ENCODE results near the gene OGG1. TPM values are rescaled to one million over a fixed set of nuclear protein-coding genes. Genes with fewer than 3 reads are reported as not detected.
A peak's percentile ranks its signal among the peaks of the same experiment; 100 is the strongest.

Gene OGG1
- total and polyA plus RNA-seq, 9 of the 15 experiments (the other 6 are each of a cell fraction or from before 2014, with no cell fraction given), result 6.6 to 33.0 (median 24.4) TPM

DNA sequence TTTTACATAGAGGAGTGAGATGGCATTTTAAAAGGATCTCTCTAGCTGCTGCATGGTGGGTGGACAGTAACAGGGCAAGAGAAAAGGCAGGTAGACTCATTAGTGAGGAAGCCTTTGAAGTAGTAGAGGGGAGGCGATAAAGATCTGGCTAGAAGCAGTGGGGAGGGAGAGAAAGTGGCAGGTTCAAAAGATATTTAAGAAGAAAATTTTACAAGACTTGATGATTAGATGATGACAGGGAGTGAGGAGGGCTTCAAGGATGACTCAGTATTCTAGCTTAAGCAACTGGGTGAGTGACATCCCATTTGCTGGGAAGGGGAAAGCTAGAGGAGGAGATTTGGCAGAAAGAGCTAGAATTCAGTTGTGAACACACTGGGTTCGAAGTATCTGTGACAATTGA lies 22.0 kb upstream of the OGG1 start (continued):
- no peak for TF ChIP-seq HDAC3 (IDR thresholded peaks at IDR 0.05; ENCODE audit: borderline replicate concordance, partially characterized antibody)
- no peak for TF ChIP-seq SNRNP70 (optimal IDR thresholded peaks at IDR 0.05; ENCODE audit: low read depth, low read length)
- TF ChIP-seq ELF4 (CRISPR knock-in tag; IDR thresholded peaks at IDR 0.05), result no peak
- 0 out of 2 replicates have a peak, but pooled peaks have one; percentile 50 for TF ChIP-seq ARID2 (IDR thresholded peaks at IDR 0.05)
- TF ChIP-seq, protein P1, sequence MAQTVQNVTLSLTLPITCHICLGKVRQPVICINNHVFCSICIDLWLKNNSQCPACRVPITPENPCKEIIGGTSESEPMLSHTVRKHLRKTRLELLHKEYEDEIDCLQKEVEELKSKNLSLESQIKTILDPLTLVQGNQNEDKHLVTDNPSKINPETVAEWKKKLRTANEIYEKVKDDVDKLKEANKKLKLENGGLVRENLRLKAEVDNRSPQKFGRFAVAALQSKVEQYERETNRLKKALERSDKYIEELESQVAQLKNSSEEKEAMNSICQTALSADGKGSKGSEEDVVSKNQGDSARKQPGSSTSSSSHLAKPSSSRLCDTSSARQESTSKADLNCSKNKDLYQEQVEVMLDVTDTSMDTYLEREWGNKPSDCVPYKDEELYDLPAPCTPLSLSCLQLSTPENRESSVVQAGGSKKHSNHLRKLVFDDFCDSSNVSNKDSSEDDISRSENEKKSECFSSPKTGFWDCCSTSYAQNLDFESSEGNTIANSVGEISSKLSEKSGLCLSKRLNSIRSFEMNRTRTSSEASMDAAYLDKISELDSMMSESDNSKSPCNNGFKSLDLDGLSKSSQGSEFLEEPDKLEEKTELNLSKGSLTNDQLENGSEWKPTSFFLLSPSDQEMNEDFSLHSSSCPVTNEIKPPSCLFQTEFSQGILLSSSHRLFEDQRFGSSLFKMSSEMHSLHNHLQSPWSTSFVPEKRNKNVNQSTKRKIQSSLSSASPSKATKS (CRISPR knock-in tag; IDR thresholded peaks at IDR 0.05), result no peak
- TF ChIP-seq ZFX (CRISPR knock-in tag; IDR thresholded peaks at IDR 0.05), result no peak
- peak; percentile 65 for TF ChIP-seq SMARCA4 (IDR thresholded peaks at IDR 0.05)
- no peak for TF ChIP-seq SIRT6 (IDR thresholded peaks at IDR 0.05; ENCODE audit: low read depth, low read length)
- TF ChIP-seq, protein P2, sequence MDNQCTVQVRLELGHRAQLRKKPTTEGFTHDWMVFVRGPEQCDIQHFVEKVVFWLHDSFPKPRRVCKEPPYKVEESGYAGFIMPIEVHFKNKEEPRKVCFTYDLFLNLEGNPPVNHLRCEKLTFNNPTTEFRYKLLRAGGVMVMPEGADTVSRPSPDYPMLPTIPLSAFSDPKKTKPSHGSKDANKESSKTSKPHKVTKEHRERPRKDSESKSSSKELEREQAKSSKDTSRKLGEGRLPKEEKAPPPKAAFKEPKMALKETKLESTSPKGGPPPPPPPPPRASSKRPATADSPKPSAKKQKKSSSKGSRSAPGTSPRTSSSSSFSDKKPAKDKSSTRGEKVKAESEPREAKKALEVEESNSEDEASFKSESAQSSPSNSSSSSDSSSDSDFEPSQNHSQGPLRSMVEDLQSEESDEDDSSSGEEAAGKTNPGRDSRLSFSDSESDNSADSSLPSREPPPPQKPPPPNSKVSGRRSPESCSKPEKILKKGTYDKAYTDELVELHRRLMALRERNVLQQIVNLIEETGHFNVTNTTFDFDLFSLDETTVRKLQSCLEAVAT (IDR thresholded peaks at IDR 0.05), result no peak
- TF ChIP-seq DNMT1 (IDR thresholded peaks at IDR 0.05), result no peak
- TF ChIP-seq HLTF (IDR thresholded peaks at IDR 0.05), result 0 out of 2 replicates have a peak, but pooled peaks have one; percentile 27
- no peak for TF ChIP-seq ZSCAN29 (IDR thresholded peaks at IDR 0.05)
- no peak for TF ChIP-seq GABPB1 (CRISPR knock-in tag; IDR thresholded peaks at IDR 0.05)
- 0 out of 2 replicates have a peak, but pooled peaks have one; percentile 41 for TF ChIP-seq CEBPB (tag; IDR thresholded peaks at IDR 0.05)
- peak; percentile 81 for TF ChIP-seq NFE2 (IDR thresholded peaks at IDR 0.05; ENCODE audit: low read depth)
- no peak for TF ChIP-seq MCM2 (IDR thresholded peaks at IDR 0.05; ENCODE audit: low read depth)
- no peak for TF ChIP-seq RAD21 (CRISPR knock-in tag; conservative IDR thresholded peaks at IDR 0.05 in 1 of 2, IDR thresholded peaks at IDR 0.05 in 1 of 2)
- TF ChIP-seq KDM4B (IDR thresholded peaks at IDR 0.05; ENCODE audit: borderline replicate concordance in 2 of 2, low read depth in 1 of 2), result no peak
- TF ChIP-seq NRF1 (conservative IDR thresholded peaks at IDR 0.05 in 1 of 2, IDR thresholded peaks at IDR 0.05 in 1 of 2), result no peak
- no peak for TF ChIP-seq ZNF354B (CRISPR knock-in tag; IDR thresholded peaks at IDR 0.05)
- TF ChIP-seq ZNF143 (CRISPR knock-in tag; IDR thresholded peaks at IDR 0.05), result 0 out of 2 replicates have a peak, but pooled peaks have one; percentile 24
- TF ChIP-seq, protein P3, sequence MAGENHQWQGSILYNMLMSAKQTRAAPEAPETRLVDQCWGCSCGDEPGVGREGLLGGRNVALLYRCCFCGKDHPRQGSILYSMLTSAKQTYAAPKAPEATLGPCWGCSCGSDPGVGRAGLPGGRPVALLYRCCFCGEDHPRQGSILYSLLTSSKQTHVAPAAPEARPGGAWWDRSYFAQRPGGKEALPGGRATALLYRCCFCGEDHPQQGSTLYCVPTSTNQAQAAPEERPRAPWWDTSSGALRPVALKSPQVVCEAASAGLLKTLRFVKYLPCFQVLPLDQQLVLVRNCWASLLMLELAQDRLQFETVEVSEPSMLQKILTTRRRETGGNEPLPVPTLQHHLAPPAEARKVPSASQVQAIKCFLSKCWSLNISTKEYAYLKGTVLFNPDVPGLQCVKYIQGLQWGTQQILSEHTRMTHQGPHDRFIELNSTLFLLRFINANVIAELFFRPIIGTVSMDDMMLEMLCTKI (IDR thresholded peaks at IDR 0.05; ENCODE audit: partially characterized antibody), result no peak
- TF ChIP-seq FOS (IDR thresholded peaks at IDR 0.05; ENCODE audit: extremely low read depth, insufficient read length), result no peak
- TF ChIP-seq ZNF717 (CRISPR knock-in tag; IDR thresholded peaks at IDR 0.05), result no peak
- TF ChIP-seq ZNF561 (CRISPR knock-in tag; conservative IDR thresholded peaks at IDR 0.05), result no peak
- TF ChIP-seq HDAC1 (IDR thresholded peaks at IDR 0.05), result no peak
- TF ChIP-seq BDP1 (IDR thresholded peaks at IDR 0.05; ENCODE audit: insufficient read depth, insufficient read length), result no peak
